CD4-positive, alpha-beta T cell (primary cell): ENCODE measurements around the gene ZC3H18. TPM values are rescaled to one million over a fixed set of nuclear protein-coding genes. Genes with fewer than 3 reads are reported as not detected.

ENCODE experiments used
- ATAC-seq: fragments of 200-7000 bp; cut with Tn5 transposase; one replicate; pipeline ENCODE4 v1.10.0; 2022; ENCODE audit warnings: mild to moderate bottlenecking; ENCODE audit not compliant: poor library complexity
- CTCF ChIA-PET: fragments of 350-600 bp; sonication (Branson Sonifier 250); formaldehyde crosslinking; loops from one replicate; lab custom pipeline; 2021; ENCODE audit warnings: antibody characterized with exemption, inconsistent platforms; lab: Charles Lee
- POLR2A ChIA-PET: fragments of 350-600 bp; sonication (Branson Sonifier 250); formaldehyde crosslinking; loops from one replicate; lab custom pipeline; 2021; ENCODE audit warnings: antibody characterized with exemption, inconsistent platforms; lab: Charles Lee
- DNase-seq, 14 experiments: peaks; one replicate each; pipeline ENCODE4 v3.0.0-alpha.2; 2013 to 2020; ENCODE audit warnings: mixed read lengths in 2 of 14
- H3K27ac ChIP-seq, 2 donors: one replicate each; pipeline versions ENCODE4 v1.5.1 to v1.7.0; 2013; ENCODE audit warnings: low read length in 2 of 2, low read depth in 1 of 2, mild to moderate bottlenecking in 1 of 2
- H3K27me3 ChIP-seq, 2 experiments: 1 replicate in 1 of 2; 2 replicates in 1 of 2; pipeline versions ENCODE4 v1.6.1 to v1.7.0; 2013; ENCODE audit warnings: low read length in 2 of 2, control low read depth in 1 of 2, mild to moderate bottlenecking in 1 of 2, moderate library complexity in 1 of 2; ENCODE audit not compliant: insufficient read depth in 2 of 2, control insufficient read depth in 1 of 2
- H3K36me3 ChIP-seq: one replicate; pipeline ENCODE4 v1.6.1; 2013; ENCODE audit warnings: low read length, control low read depth; ENCODE audit not compliant: insufficient read depth
- H3K4me1 ChIP-seq: one replicate; pipeline ENCODE4 v1.6.1; 2013; ENCODE audit warnings: low read length, control low read depth; ENCODE audit not compliant: insufficient read depth
- H3K4me3 ChIP-seq: one replicate; pipeline ENCODE4 v1.5.1; 2013; ENCODE audit warnings: mild to moderate bottlenecking, low read length, moderate library complexity
- H3K9me3 ChIP-seq, 2 experiments: 1 replicate in 1 of 2; 2 replicates in 1 of 2; pipeline versions ENCODE4 v1.6.1 to v1.7.0; 2013; ENCODE audit warnings: low read length in 2 of 2, mild to moderate bottlenecking in 2 of 2, control low read depth in 1 of 2, moderate library complexity in 1 of 2; ENCODE audit not compliant: control insufficient read depth in 1 of 2, insufficient read depth in 1 of 2
- H3K27ac Mint-ChIP-seq: one replicate; pipeline ENCODE4 v1.8.0; 2020; ENCODE audit warnings: mixed read lengths
- H3K27me3 Mint-ChIP-seq: one replicate; pipeline ENCODE4 v1.8.0; 2021; ENCODE audit warnings: mixed read lengths
- H3K36me3 Mint-ChIP-seq: one replicate; pipeline ENCODE4 v1.8.0; 2021; ENCODE audit warnings: low read depth, mixed read lengths
- H3K4me1 Mint-ChIP-seq: one replicate; pipeline ENCODE4 v1.8.0; 2021; ENCODE audit warnings: low read depth, mixed read lengths
- H3K4me3 Mint-ChIP-seq: one replicate; pipeline ENCODE4 v1.8.0; 2020; ENCODE audit warnings: mild to moderate bottlenecking, mixed read lengths
- H3K9me3 Mint-ChIP-seq: one replicate; pipeline ENCODE4 v1.8.0; 2020; ENCODE audit warnings: mixed read lengths
- intact Hi-C, 2 experiments: fragments of 100-400 bp; cut with DNase I in 1 of 2; cut with micrococcal nuclease in 1 of 2; formaldehyde crosslinking; loops; one replicate each; pipeline versions ENCODE4 v1.15.1 to v1.9.0; 2023 to 2025; cut with DNase I, micrococcal nuclease
- total RNA-seq, 174 experiments: library from RNA in 2 of 174; stranded (reverse) in 2 of 174; gene quantifications; one replicate each; pipeline ENCODE4 v1.2.3 and lab custom pipeline; 2021 to 2026
- TF ChIP-seq, protein P1 (sequence below): fragments of 200-600 bp; IDR thresholded peaks from one replicate; pipeline ENCODE4 v1.8.0; 2022; ENCODE audit warnings: antibody characterized with exemption, mild to moderate bottlenecking

The ZC3H18 gene
- total RNA-seq, 2 experiments from 2014 or later: 92.6 to 93.7 TPM

- ChIA-PET POLR2A (no interaction called here), CTCF (no interaction called here)
- H3K27ac ChIP-seq: no peak overlapping the region
- TF ChIP-seq, protein P1, sequence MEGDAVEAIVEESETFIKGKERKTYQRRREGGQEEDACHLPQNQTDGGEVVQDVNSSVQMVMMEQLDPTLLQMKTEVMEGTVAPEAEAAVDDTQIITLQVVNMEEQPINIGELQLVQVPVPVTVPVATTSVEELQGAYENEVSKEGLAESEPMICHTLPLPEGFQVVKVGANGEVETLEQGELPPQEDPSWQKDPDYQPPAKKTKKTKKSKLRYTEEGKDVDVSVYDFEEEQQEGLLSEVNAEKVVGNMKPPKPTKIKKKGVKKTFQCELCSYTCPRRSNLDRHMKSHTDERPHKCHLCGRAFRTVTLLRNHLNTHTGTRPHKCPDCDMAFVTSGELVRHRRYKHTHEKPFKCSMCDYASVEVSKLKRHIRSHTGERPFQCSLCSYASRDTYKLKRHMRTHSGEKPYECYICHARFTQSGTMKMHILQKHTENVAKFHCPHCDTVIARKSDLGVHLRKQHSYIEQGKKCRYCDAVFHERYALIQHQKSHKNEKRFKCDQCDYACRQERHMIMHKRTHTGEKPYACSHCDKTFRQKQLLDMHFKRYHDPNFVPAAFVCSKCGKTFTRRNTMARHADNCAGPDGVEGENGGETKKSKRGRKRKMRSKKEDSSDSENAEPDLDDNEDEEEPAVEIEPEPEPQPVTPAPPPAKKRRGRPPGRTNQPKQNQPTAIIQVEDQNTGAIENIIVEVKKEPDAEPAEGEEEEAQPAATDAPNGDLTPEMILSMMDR: no peak
- peaks cover 42% of the 10 kb centered on the region for H3K4me1 ChIP-seq
- peaks cover 70% of the 10 kb centered on the region for H3K36me3 Mint-ChIP-seq
- H3K9me3 Mint-ChIP-seq: no peaks in the 10 kb centered on the region
- H3K4me1 Mint-ChIP-seq: peaks cover 55% of the 10 kb centered on the region
- no peaks in the 10 kb centered on the region for H3K9me3 ChIP-seq
- no peak overlapping the region for H3K27ac Mint-ChIP-seq
- H3K27me3 Mint-ChIP-seq: no peaks in the 10 kb centered on the region
- H3K27me3 ChIP-seq: no peaks in the 10 kb centered on the region
- no peak overlapping the region for H3K4me3 Mint-ChIP-seq
- no peak overlapping the region for H3K4me3 ChIP-seq
- DNase-seq (no peak), ATAC-seq (no peak)
- H3K36me3 ChIP-seq: peaks cover 69% of the 10 kb centered on the region
- intact Hi-C loops: loop anchor here in 1 of 2 experiments (10.0 kb wide), 1 partner anchor 130 kb away; the partner anchor contains the start of genes CTU2 and RNF166
Observed at GRCh38 chr16:88575251-88575650, 5.0 kb downstream of the ZC3H18 start.

GRCh38 chr16:88576307-88576706 is 6.1 kb downstream of the ZC3H18 start:
- Histone ChIP-seq H3K27me3 (no peaks in the 10 kb centered on the region), H3K4me1 (peaks cover 36% of the 10 kb centered on the region), H3K4me3 (no peak overlapping the region), H3K36me3 (peaks cover 78% of the 10 kb centered on the region), H3K9me3 (no peaks in the 10 kb centered on the region), H3K27ac (no peak overlapping the region)
- intact Hi-C loops: loop anchor here in 1 of 2 experiments (10.0 kb wide), 1 partner anchor 128 kb away; the partner anchor contains the start of genes CTU2 and RNF166
- no peak overlapping the region for H3K27ac Mint-ChIP-seq
- TF ChIP-seq, protein P1: no peak
- POLR2A ChIA-PET: no interaction called here
- ATAC-seq (no peak), DNase-seq (no peak)
- H3K4me3 Mint-ChIP-seq: no peak overlapping the region
- H3K36me3 Mint-ChIP-seq: peaks cover 78% of the 10 kb centered on the region
- peaks cover 55% of the 10 kb centered on the region for H3K4me1 Mint-ChIP-seq
- H3K9me3 Mint-ChIP-seq: no peaks in the 10 kb centered on the region
- CTCF ChIA-PET: no interaction called here
- no peaks in the 10 kb centered on the region for H3K27me3 Mint-ChIP-seq

- Histone ChIP-seq H3K4me3 (no peak overlapping the region), H3K36me3 (peaks cover 77% of the 10 kb centered on the region), H3K4me1 (peaks cover 31% of the 10 kb centered on the region), H3K27ac (no peak overlapping the region), H3K27me3 (no peaks in the 10 kb centered on the region), H3K9me3 (no peaks in the 10 kb centered on the region)
- TF ChIP-seq, protein P1: no peak
- no peaks in the 10 kb centered on the region for H3K27me3 Mint-ChIP-seq
- DNase-seq: no peak
- peaks cover 78% of the 10 kb centered on the region for H3K36me3 Mint-ChIP-seq
- no peak overlapping the region for H3K4me3 Mint-ChIP-seq
- intact Hi-C loops: loop anchor here in 1 of 2 experiments (10.0 kb wide), 1 partner anchor 128 kb away; the partner anchor contains the start of genes CTU2 and RNF166
- POLR2A ChIA-PET: no interaction called here
- no peaks in the 10 kb centered on the region for H3K9me3 Mint-ChIP-seq
- CTCF ChIA-PET: no interaction called here
- H3K27ac Mint-ChIP-seq: no peak overlapping the region
- no peak for ATAC-seq
- H3K4me1 Mint-ChIP-seq: peaks cover 50% of the 10 kb centered on the region
Observed at GRCh38 chr16:88577166-88577565, 7.0 kb downstream of the ZC3H18 start.
